ENCODE measurements around the gene TRMT1L. TPM values are rescaled to one million over a fixed set of nuclear protein-coding genes. Genes with fewer than 3 reads are reported as not detected.

TRMT1L gene
- total and polyA plus RNA-seq, 2 donors (not counting 3 experiments of a cell fraction or from before 2014, with no cell fraction given), result 7.9 to 12.8 TPM

GRCh38 chr1:185104083-185104482 is 52.7 kb downstream of the TRMT1L start:
- no peak overlapping the region for H3K4me3 ChIP-seq (replicated peaks in 1 of 3; ENCODE audit: insufficient read depth in 1 of 3, low read depth in 1 of 3, low read length in 3 of 3)
- H3K27me3 ChIP-seq (ENCODE audit: control insufficient read depth in 2 of 2, insufficient read depth in 2 of 2, low read length in 2 of 2), result no peaks in the 10 kb centered on the region
- no peaks in the 10 kb centered on the region for H3K9me1 ChIP-seq (replicated peaks; ENCODE audit: control insufficient read depth, extremely low read depth, insufficient read depth, low read length)
- no peak overlapping the region for H3K4me2 ChIP-seq (ENCODE audit: insufficient read depth, low read length)
- no peak overlapping the region for H3K9ac ChIP-seq (replicated peaks; ENCODE audit: extremely low read depth, insufficient read depth, low read length)
- TF ChIP-seq GATA2 (IDR thresholded peaks at IDR 0.05; ENCODE audit: insufficient read depth, insufficient read length, low read depth, low read length), result no peak
- TF ChIP-seq POLR2AphosphoS5 (IDR thresholded peaks at IDR 0.05; ENCODE audit: insufficient read depth, low read depth, low read length), result no peak
- no peak for TF ChIP-seq CTCF (IDR thresholded peaks at IDR 0.05; ENCODE audit: extremely low read depth in 1 of 2, insufficient read depth in 1 of 2, low read depth in 1 of 2, low read length in 2 of 2)
- TF ChIP-seq POLR2A (IDR thresholded peaks at IDR 0.05; ENCODE audit: low read depth, low read length), result no peak
- no peak for TF ChIP-seq FOS (IDR thresholded peaks at IDR 0.05; ENCODE audit: borderline replicate concordance, insufficient read depth, low read length)
- TF ChIP-seq EZH2 (IDR thresholded peaks at IDR 0.05; ENCODE audit: borderline replicate concordance, low read depth, low read length, severe bottlenecking), result no peak
- TF ChIP-seq MAX (IDR thresholded peaks at IDR 0.05; ENCODE audit: insufficient read depth, insufficient read length), result no peak
- TF ChIP-seq JUN (IDR thresholded peaks at IDR 0.05; ENCODE audit: borderline replicate concordance, insufficient read depth, insufficient read length, low read depth), result no peak
- no peak for TF ChIP-seq MYC (IDR thresholded peaks at IDR 0.05; ENCODE audit: low read depth, low read length)
- no peaks in the 10 kb centered on the region for H3K36me3 ChIP-seq (ENCODE audit: control insufficient read depth in 2 of 2, extremely low read depth in 1 of 2, insufficient read depth in 2 of 2, low read length in 2 of 2)
- FAIRE-seq, result no peak
- no TSS peak for BruUV-seq (replicated peaks)
- no peaks in the 10 kb centered on the region for H4K20me1 ChIP-seq (replicated peaks; ENCODE audit: control insufficient read depth, extremely low read depth, insufficient read depth, low read length)
- no peaks in the 10 kb centered on the region for H3K9me3 ChIP-seq (replicated peaks; ENCODE audit: control insufficient read depth, insufficient read depth, low read length)
- ChIA-PET POLR2A (no interaction called here), CTCF (no interaction called here)
- H3K4me1 ChIP-seq (ENCODE audit: control insufficient read depth, extremely low read depth, insufficient read depth, low read length), result no peaks in the 10 kb centered on the region
- H2AFZ ChIP-seq (ENCODE audit: low read depth, low read length), result no peak overlapping the region
- intact Hi-C loops (cut with micrococcal nuclease) (no loop called here), dilution Hi-C loops (cut with MboI; ENCODE audit: extremely low pct_ligation_motif_present, low sequenced_read_pairs) (no loop called here)
- no peaks in the 10 kb centered on the region for H3K79me2 ChIP-seq (ENCODE audit: control insufficient read depth, insufficient read depth, low read length)
- H3K27ac ChIP-seq (ENCODE audit: insufficient read depth, low read depth, low read length), result no peak overlapping the region
- DNase-seq (ENCODE audit: low read depth, low spot score), result no peak
